HG03571 (cell line): Measurements from ENCODE around the gene LRIT3.
"Not testable (repeated sequence)": the region's sequence is repeated elsewhere in the genome, so short reads cannot be mapped to it uniquely, and the experiment has no call there.

Experiments used
- ATAC-seq: cut with Tn5 transposase; IDR thresholded peaks from one replicate; pipeline ENCODE4 v1.9.1; 2021; ENCODE audit not compliant: unreplicated experiment

The LRIT3 gene

DNA sequence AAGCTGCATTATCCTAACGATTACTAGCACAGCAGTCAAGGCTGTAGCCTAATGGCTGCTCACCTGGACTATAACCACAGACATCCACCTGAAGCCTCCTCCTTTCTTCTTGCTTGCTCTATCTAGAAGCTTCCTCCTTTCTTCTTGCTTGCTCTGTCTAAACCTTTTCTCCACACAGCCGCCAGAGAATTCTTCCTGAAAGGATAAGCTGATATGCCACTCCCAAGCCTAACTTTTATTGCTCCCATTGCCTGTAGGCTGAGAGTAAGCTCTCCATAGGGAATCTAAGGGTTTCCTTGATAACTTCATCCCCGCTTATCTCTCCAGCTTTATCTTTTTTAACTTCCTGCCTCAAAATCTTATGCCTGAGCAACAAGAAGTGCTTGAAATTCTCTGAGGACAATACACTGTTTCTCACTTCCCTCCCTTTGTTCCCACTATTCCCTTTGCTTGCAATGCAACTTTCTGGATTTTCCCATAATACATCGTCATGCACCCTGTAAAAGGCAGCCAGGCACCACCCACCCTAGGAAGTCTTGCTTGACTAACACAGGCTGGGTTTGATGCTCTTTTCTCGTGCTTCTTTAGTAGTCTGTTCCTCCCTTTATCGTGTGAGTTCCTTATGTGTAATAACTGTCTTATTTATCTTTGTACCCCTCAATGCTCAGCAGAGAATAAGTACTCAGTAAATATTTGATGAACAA, 1.4 kb upstream of the LRIT3 start:
- no peak for ATAC-seq

DNA sequence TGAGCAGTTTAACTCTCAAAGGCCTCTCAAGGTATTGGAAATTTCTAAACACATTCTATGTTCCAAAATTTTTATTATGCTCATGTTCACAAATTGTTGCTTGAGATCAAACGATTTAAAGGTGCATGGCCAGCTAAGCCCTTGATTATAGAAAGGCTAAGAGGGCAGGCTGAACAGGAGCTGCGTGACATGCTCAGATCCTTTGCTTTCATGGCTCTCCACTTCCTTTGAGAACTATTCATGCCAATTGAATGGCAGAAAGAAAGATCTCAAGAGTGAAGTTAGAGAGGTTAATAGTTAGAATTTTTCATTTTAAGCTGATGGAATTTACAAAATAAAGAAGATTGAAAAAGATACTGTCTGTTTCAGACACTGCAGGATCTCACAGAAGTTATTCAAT, 594 bp downstream of the LRIT3 start:
- no peak for ATAC-seq

DNA sequence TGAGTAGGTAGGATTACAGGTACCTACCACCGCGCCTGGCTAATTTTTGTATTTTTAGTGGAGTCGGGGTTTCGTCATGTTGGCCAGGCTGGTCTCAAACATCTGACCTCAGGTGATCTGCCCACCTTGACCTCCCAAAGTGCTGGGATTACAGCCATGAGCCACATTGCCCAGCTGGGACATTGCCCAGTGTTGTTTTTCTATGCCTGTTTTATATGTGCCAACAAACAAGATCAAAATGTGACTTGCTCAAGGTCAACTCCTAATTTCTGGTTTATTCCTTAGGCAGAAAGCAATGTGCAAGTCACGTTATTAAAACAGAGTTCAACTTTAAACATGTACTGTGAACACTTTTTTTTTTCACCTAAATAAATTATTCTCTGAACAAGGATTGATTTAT, 2.7 kb downstream of the LRIT3 start:
- no peak for ATAC-seq

DNA sequence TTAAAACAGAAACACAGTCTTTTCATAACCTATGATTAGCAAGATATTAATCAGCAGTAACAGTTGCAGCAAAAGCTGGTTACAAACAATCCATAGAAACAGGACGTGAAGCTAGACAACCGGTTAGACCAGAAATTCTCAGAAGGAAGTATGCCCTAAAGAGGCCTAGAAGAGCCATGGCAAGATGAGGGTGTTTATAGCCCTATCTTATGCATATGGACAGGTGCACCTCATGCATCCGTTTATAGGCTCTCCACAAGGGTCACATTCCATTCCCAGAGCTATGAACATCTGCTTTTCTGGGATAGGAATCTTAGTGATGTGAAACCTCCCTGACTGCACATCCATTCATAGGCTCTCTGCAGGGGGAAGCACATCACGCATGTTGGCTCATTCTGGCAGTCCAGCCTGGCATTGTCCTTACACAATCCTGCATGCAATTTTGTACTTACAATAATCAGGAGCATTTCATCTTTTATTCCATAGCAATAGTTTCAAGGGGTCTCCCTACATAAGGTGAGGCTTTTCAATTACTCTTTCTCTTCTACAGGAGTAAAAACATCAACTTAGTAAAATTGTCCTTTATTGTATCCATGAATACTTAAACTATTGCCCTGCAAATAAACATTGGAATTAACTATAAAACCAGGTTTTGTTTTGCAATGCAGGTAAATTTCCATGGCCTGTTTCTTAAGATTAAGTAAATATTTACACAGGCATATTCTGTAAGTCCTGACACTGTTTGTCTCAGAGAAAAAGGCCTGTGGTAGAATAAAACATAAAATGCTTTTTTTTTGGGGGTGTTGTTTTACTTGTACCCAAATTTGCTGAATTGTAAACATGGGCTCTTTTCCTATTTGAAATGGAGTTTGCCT, 11.8 kb downstream of the LRIT3 start:
- not testable (repeated sequence) for ATAC-seq

DNA sequence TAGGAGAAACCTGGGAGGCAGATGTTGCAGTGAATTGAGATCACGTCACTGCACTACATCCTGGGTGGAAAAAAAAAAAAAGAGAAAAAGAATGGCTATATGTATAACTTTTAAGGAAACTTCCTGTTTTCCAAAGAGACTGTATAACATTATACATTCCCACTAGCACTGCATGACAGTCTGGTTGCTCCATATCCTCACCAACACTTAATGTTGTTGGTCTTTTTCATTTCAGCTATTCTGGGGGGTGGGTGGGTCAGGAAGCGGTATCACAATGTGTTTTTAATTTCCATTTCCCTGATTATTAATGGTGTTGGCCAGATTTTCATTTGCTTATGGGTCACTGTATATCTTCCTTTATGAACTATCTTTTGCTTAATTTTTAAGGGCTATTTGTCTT, 13.4 kb downstream of the LRIT3 start:
- ATAC-seq = no peak

DNA sequence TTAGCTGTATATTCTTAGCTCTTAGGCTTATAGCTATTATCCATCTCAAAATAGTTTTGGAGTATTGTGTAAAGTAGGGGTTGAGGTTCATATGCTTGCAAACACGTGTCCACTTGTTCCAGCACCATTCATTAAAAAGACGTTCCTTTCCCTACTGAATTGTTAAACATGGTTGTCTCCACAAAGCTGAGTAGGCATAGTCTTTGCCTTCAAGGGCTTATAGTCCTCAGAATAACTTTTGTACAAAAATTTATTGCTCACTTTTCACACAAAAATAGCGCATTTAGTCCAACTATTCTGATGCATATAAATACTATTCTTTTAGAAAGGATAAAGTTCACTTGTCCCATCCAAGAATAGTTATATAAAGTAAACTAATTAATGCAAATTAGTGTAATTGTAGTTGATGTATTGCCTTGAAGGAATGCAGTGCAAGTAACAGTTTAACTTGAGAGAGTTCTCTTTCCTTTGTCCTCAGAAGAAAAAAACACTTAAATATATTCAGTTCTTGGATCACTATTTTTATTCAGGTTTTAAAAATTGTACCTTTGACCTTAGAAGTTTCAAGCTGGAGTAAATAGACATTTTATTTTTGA, 14.1 kb downstream of the LRIT3 start:
- ATAC-seq = no peak

DNA sequence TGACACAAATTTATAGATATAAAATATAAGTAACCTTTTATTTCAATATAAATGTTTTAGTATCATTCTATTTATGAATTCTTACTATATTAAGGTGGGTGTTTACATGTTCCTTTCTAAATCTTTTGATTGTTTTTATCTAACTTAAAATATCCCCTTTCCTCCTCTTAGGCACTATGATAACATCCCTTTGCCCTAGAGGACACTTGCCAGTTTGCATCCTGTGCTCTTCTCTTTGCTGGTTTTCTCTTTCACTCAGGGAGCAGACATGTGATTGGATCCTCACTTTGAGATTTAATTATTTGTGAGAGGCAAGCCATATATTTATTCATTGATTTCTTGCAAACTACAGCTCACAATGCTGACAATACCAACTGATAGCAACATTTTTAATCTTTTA, 16.2 kb downstream of the LRIT3 start:
- ATAC-seq = no peak

DNA sequence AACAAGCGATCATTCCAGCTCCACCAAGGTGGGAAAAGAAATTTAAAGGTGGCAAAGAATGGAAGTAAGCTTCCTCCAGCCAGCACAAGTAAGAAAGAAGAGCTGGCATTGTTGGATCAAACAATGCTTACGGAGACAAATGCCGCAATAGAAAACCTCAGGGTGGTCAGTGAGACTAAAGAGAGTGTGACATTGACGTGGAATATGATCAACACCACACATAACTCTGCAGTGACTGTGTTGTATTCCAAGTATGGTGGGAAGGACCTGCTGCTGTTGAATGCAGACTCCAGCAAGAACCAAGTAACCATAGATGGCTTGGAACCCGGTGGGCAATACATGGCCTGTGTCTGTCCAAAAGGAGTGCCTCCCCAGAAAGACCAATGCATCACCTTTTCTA, 22.2 kb downstream of the LRIT3 start:
- no peak for ATAC-seq

DNA sequence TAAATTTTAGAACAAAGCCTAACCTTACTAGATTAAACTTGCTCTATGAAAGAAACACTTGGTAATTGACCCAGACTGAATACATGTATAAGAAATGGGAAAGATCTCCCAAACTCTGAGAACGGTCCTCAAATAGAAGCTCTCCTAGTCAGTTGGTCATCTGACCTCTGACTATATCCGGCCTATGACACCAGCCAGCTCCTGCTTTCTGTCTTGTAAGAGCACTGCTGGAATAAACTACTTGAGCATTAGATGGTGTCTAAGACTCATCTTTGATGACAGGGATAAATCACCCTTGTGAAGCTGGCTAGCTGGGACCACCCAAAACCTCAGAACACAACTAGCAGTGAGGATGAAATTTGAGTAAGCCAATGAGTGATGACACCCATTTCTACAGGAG, 24.2 kb downstream of the LRIT3 start:
- no peak for ATAC-seq

DNA sequence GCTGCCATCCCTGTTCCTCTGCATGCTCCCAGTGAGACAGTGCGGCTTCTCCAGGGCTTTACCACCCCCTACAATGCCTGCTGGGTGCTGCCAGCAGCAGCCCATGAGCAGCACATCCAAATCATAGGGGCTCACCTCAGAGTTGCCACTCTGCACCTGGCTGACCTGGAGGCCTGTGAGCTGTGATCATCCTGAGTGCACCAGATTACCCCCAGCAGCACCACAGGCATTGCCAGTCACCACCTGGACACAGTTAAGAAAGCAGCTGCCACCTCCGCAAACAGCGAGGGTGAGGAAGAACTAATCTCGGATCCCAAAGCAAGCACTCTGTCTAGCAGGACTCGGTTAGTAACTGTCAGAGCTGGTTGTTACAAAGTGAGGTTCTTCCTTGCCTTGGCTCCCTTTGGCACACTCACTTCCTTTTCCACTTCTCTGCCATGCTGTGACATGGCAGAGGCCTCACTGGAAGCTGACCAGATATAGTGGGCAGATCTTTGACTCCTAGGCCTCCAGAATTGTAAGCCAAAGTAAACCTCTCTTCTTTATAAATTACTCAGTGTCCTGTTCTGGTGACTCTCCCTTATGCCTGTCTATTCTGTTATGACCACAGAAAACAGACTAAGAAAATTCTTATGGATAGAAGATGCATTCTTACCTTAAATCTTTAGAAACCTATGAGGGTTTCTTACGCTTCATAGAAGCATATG, 25.2 kb downstream of the LRIT3 start:
- ATAC-seq = no peak

DNA sequence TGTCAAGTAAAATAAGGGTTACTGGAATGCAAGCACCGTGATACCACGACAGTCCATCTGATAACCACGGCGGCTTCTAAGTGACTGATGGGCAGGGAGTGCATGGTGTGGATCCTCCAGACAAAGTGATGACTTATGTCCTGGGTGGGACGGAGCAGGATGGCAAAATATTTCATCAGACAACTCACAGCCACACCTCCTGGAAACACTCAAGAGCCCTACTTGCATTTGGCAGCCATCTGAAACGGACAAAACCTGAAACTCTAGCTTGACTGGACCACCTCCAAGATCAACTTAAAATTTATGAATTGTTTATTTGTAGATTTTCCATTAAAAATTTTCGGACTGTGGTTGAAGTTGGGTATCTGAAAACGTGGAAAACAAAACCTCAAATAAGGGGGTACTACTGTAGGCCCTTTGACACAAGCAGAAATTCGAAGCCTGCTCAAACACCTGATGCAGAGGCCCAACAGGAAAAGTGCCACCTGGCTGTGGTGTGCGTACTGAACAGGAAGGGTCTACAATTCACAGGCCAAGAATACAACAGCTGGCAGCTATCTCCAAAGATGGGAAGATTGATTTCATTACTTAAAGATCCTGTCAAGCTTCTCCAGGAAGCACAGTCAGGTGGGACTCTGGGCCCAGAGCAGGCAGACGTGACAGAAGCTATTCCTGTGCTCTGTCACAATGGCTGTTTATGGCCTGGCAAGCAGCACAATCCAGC, 26.0 kb downstream of the LRIT3 start:
- ATAC-seq = no peak

DNA sequence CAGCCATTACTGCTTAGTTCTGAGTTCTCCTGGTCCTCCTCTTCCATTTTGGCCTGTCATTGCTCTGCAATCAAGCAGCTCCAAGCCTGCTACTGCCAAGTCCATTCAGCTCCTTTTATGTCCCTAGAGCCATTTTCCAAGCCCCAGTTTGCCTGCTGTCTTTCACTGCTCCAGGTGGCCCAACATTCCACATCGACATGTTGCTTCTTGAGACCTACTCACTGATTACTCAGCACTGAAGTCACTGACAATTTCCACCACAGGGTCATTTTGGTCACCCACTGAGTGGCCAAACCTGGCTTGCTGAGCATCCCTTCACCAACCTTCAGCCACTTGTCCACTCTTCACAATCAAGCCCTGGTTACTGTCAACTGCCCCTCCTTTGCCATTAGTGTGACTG, 27.2 kb downstream of the LRIT3 start:
- no peak for ATAC-seq

DNA sequence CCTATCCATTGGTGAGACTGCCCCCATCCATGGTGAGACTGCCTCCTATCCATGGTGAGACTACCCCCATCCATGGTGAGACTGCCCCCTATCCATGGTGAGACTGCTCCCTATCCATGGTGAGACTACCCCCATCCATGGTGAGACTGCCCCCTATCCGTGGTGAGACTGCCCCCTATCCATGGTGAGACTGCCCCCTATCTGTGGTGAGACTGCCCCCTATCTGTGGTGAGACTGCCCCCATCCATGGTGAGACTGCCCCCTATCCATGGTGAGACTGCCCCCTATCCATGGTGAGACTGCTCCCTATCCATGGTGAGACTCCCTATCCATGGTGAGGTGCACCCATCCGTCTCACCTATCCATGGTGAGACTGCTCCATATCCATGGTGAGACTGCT, 27.6 kb downstream of the LRIT3 start:
- ATAC-seq = not testable (repeated sequence)

DNA sequence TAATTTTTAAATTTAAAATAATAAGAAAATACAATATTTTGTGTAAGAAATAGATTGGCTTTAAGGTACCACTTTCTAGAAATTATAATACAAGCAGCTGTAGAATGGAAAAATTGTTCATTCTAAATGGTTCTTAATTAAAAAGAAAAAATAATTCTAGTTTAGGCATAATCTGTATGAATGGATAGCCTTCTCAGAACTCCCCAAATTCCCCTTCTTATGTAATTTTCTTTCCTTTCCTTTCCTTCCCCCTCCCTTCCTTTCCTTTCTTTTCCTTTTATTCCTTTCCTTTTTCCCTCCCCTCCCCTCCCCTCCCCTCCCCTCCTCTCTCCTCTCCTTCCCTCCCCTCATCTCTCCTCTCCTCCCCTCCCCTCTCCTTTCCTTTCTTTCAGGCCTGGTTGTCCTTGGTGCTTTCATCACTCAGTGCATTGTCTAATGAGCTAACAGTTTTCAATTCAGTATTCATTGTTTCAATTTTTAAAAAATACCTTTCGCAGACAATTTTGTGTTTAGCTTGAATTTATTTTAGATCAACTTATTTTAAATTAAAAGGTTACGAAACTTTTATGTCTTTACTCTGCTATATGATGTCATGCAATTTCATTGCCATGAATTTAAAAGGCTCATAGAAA, 28.8 kb downstream of the LRIT3 start:
- no peak for ATAC-seq

DNA sequence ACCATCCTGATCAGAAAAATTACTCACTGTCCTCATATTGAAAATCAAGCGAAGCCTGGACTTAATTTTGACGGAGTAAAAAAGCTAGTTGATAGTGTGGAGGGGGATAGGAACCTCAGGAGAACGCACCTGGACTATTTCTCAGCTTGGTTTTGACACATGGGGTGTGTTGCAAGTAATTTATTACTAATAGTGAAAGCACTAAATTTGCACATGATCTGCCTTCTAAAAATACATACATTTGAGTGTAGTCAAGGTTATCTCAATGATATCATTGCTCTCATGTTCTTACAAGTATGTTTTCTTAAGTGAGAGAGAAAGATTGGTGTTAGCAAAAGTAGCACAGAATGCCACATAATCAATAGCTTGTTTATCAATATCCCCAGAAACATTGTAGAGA, 29.5 kb downstream of the LRIT3 start:
- no peak for ATAC-seq

DNA sequence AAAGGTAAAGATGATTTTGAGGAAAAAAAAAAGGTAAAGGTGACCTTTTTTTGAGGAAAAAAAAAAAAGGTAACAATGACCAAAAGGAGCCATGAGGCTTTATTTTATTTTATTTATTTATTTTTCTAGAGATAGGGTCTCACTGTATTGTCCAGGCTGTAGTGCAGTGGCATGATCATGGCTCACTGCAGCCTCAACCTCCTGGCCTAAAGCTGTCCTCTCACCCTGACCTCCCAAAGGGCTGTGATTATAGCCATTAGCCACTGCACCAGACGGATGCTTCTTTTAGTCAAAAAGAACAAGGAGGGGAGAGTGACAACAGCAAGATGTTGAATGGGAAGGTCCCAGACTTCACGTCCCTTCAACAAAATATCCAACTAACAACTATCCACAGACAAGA, 30.4 kb downstream of the LRIT3 start:
- no peak for ATAC-seq

DNA sequence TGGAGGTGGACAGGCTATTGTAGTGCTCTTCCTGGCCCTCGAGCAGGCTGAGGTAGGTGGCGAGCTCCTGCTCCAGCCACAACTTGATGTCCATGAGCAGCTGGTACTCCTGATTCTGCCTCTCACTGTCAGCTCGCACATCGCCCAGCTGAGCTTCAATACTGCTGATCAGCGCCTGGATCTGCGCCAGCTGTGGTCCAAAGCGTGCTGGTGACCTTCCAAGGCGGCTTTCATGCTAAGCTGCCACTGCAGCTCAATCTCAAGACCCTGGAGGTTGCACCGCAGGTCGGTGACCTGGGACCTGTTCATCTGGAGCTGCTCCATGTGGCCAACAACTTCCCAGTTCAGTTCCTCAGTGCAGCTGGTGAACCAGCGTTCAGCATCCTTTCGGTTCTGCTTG, 31.2 kb downstream of the LRIT3 start:
- ATAC-seq = no peak

DNA sequence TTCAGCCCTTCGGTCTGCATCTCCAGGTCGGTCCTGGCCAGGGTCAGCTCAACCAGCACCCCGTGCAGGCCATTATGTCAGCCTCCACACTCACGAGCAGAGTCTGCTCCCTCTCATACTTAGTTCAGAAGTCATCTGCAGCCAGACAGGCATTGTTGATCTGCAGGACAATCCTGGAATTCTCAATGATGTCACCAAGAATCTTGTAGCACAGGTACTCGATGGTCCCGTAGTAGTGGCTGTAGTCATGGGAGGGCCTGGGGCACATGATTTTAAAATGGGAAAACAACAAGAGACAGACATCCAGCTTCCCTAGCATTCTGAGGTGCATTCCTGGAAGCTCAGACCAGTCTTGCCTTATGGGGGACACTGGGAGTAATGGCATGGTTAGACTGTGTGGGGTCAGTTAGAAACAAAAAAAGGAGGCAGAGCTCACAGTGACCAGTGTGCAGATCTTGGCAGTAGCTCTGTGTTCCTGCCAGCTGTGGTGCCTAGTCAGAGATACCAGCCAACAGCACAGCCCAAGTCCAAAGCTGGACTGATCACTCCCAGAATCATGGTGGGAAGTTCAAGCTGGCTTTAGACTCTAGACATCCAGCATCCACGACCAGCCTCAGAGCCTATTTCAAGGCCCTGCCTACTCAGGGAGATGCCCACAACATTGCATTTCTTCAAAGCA, 31.9 kb downstream of the LRIT3 start:
- no peak for ATAC-seq

DNA sequence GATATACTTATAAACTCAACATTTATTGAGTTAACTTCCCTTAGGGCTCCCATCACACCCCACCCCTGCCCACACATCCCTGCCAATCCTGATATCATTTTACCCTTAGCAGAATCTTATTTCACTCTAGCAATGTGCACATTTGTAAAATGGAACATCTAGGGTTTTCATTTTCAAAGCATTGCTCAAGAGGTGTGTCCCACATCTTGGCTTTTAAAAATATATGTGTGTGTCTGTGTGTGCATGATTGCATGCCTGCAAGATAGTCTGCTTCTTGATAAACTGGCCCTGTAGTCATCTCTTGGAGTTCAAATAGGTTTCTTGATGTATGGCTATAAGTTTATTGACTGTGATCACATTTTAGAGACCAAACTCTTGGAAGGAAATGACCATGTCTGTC, 38.4 kb downstream of the LRIT3 start:
- ATAC-seq = no peak

DNA sequence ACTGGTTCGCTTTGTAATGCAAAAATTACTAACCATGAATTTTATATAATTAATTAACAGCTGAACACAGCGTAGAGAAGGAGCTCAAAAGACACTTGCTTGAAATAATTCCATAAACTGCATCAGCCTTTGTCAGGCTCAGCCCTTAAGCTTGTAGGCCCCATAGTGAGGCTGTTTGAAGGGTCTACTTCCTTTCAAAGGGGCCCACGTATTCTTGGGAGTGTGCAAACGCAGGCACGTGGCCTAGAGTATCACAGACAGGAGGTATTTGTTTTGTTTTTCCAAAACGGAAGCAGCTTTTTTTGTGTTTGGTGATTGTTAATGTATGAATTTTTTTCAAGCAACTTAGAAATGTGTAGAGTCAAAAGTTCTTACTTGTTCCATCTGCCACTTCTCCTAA, 39.2 kb downstream of the LRIT3 start:
- no peak for ATAC-seq
